HL-60 (cell line): ENCODE results near the gene ZNF75A.
"Not testable (repeated sequence)": the region's sequence is repeated elsewhere in the genome, so short reads cannot be mapped to it uniquely, and the experiment has no call there.

ENCODE experiments used
- DNase-seq, 2 experiments: peaks; one replicate each; pipeline ENCODE4 v3.0.0-alpha.2; 2010 to 2020; ENCODE audit warnings: low read depth in 1 of 2, low spot score in 1 of 2
- H3K27ac ChIP-seq: fragments of 250-450 bp; sonication (Bioruptor Pico); replicated peaks from 2 replicates; pipeline ENCODE4 v1.5.1; 2020; ENCODE audit warnings: mild to moderate bottlenecking, moderate library complexity
- H3K27me3 ChIP-seq: fragments of 250-450 bp; sonication (Bioruptor Pico); 2 replicates; pipeline ENCODE4 v1.5.1; 2021; ENCODE audit warnings: mild to moderate bottlenecking, moderate library complexity; ENCODE audit not compliant: insufficient read depth, poor library complexity, severe bottlenecking
- H3K4me3 ChIP-seq: replicated peaks from 2 replicates; pipeline ENCODE4 v1.5.1; 2011; ENCODE audit warnings: mild to moderate bottlenecking, control low read depth, low read length; ENCODE audit not compliant: insufficient read depth
- GABPA ChIP-seq: IDR thresholded peaks from 2 replicates; pipeline ENCODE4 v1.6.1; 2012; ENCODE audit warnings: low read depth
- POLR2AphosphoS5 ChIP-seq: IDR thresholded peaks from 2 replicates; pipeline ENCODE4 v1.6.1; 2012; ENCODE audit warnings: low read depth
- SPI1 ChIP-seq: IDR thresholded peaks from 2 replicates; pipeline ENCODE4 v1.6.1; 2012; ENCODE audit warnings: low read depth, mild to moderate bottlenecking, borderline replicate concordance
- TF ChIP-seq, protein P1 (sequence below): IDR thresholded peaks from one replicate; pipeline ENCODE4 v1.5.1; 2011; ENCODE audit warnings: low read length, control low read depth, inconsistent platforms; ENCODE audit not compliant: insufficient read depth
- TF ChIP-seq, protein P2 (sequence below): IDR thresholded peaks from 2 replicates; pipeline ENCODE4 v1.6.1; 2012; ENCODE audit warnings: low read depth; ENCODE audit not compliant: insufficient replicate concordance

The ZNF75A gene

DNA sequence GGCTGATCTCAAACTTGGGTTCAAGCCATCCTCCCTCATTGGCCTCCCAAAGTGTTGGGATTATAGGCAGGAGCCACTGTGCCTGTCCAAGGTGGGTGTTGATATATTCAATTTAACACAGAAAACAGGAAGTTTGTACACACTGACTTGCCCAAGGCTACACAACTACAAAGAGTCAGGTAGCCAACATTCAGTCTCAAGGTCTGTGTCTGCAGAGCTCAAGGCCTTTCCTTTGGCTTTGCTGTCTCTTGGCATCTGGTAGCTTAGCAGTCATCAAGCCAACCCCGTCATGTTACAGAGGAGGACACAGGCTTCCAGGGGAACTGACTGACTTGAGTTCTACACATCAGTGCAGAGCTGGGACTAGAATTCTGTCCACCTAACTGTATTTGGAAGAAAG, 37.0 kb upstream of the ZNF75A start:
- Histone ChIP-seq H3K27ac (no peak overlapping the region), H3K27me3 (no peaks in the 10 kb centered on the region), H3K4me3 (no peak overlapping the region)
- TF ChIP-seq, protein P1, sequence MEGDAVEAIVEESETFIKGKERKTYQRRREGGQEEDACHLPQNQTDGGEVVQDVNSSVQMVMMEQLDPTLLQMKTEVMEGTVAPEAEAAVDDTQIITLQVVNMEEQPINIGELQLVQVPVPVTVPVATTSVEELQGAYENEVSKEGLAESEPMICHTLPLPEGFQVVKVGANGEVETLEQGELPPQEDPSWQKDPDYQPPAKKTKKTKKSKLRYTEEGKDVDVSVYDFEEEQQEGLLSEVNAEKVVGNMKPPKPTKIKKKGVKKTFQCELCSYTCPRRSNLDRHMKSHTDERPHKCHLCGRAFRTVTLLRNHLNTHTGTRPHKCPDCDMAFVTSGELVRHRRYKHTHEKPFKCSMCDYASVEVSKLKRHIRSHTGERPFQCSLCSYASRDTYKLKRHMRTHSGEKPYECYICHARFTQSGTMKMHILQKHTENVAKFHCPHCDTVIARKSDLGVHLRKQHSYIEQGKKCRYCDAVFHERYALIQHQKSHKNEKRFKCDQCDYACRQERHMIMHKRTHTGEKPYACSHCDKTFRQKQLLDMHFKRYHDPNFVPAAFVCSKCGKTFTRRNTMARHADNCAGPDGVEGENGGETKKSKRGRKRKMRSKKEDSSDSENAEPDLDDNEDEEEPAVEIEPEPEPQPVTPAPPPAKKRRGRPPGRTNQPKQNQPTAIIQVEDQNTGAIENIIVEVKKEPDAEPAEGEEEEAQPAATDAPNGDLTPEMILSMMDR: no peak
- no peak for TF ChIP-seq SPI1
- TF ChIP-seq, protein P2, sequence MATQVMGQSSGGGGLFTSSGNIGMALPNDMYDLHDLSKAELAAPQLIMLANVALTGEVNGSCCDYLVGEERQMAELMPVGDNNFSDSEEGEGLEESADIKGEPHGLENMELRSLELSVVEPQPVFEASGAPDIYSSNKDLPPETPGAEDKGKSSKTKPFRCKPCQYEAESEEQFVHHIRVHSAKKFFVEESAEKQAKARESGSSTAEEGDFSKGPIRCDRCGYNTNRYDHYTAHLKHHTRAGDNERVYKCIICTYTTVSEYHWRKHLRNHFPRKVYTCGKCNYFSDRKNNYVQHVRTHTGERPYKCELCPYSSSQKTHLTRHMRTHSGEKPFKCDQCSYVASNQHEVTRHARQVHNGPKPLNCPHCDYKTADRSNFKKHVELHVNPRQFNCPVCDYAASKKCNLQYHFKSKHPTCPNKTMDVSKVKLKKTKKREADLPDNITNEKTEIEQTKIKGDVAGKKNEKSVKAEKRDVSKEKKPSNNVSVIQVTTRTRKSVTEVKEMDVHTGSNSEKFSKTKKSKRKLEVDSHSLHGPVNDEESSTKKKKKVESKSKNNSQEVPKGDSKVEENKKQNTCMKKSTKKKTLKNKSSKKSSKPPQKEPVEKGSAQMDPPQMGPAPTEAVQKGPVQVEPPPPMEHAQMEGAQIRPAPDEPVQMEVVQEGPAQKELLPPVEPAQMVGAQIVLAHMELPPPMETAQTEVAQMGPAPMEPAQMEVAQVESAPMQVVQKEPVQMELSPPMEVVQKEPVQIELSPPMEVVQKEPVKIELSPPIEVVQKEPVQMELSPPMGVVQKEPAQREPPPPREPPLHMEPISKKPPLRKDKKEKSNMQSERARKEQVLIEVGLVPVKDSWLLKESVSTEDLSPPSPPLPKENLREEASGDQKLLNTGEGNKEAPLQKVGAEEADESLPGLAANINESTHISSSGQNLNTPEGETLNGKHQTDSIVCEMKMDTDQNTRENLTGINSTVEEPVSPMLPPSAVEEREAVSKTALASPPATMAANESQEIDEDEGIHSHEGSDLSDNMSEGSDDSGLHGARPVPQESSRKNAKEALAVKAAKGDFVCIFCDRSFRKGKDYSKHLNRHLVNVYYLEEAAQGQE: no peak
- TF ChIP-seq POLR2AphosphoS5: no peak
- TF ChIP-seq GABPA: no peak
- DNase-seq: no peak

DNA sequence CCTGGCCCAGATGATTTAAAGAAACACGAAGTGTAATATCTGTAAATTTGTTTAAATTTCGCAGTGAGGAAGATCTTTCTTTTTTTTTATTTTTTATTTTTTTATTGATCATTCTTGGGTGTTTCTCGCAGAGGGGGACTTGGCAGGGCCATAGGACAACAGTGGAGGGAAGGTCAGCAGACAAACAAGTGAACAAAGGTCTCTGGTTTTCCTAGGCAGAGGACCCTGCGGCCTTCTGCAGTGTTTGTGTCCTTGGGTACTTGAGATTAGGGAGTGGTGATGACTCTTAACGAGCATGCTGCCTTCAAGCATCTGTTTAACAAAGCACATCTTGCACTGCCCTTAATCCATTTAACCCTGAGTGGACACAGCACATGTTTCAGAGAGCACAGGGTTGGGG, 34.6 kb upstream of the ZNF75A start:
- not testable (repeated sequence) for H3K4me3 ChIP-seq

DNA sequence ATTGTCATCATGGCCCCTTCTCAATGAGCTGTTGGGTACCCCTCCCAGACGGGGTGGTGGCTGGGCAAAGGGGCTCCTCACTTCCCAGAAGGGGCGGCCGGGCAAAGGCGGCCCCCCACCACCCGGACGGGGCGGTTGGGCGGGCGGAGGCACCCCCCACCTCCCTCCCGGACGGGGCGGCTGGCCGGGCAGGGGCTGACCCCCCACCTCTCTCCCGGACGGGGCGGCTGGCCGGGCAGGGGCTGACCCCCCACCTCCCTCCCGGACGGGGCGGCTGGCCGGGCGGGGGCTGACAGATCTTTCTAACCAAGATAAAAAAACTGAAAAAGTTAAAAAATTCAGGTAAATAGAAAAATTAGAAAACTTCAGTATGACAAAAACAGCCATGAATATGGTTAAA, 34.0 kb upstream of the ZNF75A start:
- not testable (repeated sequence) for H3K27me3 ChIP-seq, H3K4me3 ChIP-seq, DNase-seq, H3K27ac ChIP-seq

More for the DNA sequence above, 34.6 kb upstream of the ZNF75A start:
- H3K27me3 ChIP-seq, DNase-seq, H3K27ac ChIP-seq: not testable (repeated sequence)

DNA sequence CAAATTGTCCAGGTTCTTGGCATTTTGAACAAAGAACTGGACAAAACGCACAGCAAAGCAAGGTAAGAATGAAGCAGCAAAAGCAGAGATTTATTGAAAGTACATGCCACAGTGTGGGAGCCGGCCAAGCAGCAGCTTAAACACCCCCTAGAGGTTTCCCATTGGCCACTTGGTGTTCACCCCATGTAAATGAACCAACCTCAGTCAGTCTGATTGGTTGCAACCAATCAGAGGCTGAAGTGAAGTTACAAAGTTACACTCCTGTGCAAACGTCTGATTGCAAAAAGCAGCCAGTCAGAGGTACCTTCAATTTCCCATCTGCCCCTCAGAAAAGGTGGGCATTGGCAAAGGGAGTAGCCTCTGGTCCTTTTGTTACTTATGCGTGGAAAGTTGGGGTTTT, 30.8 kb upstream of the ZNF75A start:
- DNase-seq: no peak
- Histone ChIP-seq H3K27me3 (no peaks in the 10 kb centered on the region), H3K27ac (no peak overlapping the region), H3K4me3 (no peak overlapping the region)
- TF ChIP-seq, protein P2: no peak
- TF ChIP-seq POLR2AphosphoS5 (no peak), SPI1 (no peak)

DNA sequence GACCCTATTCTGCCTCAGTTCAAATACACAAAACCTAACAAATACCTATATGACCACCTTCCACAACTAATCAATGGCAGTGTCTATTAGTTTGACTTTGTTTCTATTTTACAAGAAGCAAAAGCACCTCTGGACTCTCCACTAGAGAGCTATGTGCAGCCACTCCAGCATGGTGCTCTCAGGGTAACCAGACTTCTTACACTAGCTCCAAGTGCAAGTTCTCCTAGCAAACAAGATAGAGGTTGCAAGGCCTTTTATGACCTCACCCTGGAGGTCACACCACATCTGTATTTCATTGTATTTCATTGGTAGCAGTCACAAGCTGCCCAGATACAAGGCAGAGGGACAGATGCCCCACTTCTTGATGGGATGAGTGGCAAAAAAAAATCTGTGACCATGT, 30.4 kb upstream of the ZNF75A start:
- Histone ChIP-seq H3K27ac (no peak overlapping the region), H3K27me3 (no peaks in the 10 kb centered on the region), H3K4me3 (no peak overlapping the region)
- TF ChIP-seq SPI1: no peak
- TF ChIP-seq POLR2AphosphoS5: no peak
- TF ChIP-seq GABPA: no peak
- TF ChIP-seq, protein P2: no peak
- TF ChIP-seq, protein P1: no peak
- no peak for DNase-seq
